Activated CD8-positive, alpha-beta memory T cell treated with anti-CD3 and anti-CD28 coated beads for 48 hours (primary cell): Measurements from ENCODE around the gene SAPCD2.

Experiments
- DNase-seq, 3 experiments: peaks; one replicate each; pipeline ENCODE4 v3.0.0-alpha.2; 2020; ENCODE audit warnings: low read depth in 2 of 3, low spot score in 2 of 3

Gene SAPCD2

GRCh38 chr9:137049544-137050449, 20.6 kb downstream of the SAPCD2 start:
- DNase-seq = peak in 1 of 3 experiments; percentile 67

GRCh38 chr9:137048655-137049543, 21.5 kb downstream of the SAPCD2 start:
- DNase-seq = no peak

- peak; percentile 56 to 66 (median 65) for DNase-seq
These were observed 24.1 kb downstream of the SAPCD2 start, which contains the start of gene NPDC1 for GRCh38 chr9:137046088-137046787. NPDC1 (minus strand) TSS chr9:137046177; CDS start chr9:137045989, 188 bp downstream.

GRCh38 chr9:137045294-137046087, 24.9 kb downstream of the SAPCD2 start:
- DNase-seq = no peak

GRCh38 chr9:137044502-137045177, 25.7 kb downstream of the SAPCD2 start:
- no peak for DNase-seq

GRCh38 chr9:137044037-137044436, 26.3 kb downstream of the SAPCD2 start:
- DNase-seq = no peak

GRCh38 chr9:137042751-137043727, 27.3 kb downstream of the SAPCD2 start:
- DNase-seq = no peak

- DNase-seq = no peak
These were observed 29.2 kb downstream of the SAPCD2 start for GRCh38 chr9:137041124-137041523.

- no peak for DNase-seq
These were observed 29.8 kb downstream of the SAPCD2 start for GRCh38 chr9:137040568-137040967.

GRCh38 chr9:137039611-137040366, 30.6 kb downstream of the SAPCD2 start:
- DNase-seq = no peak

GRCh38 chr9:137038916-137039315, 31.4 kb downstream of the SAPCD2 start:
- no peak for DNase-seq

- DNase-seq = no peak
These were observed 32.9 kb downstream of the SAPCD2 start for GRCh38 chr9:137037483-137037882.

- no peak for DNase-seq
These were observed 33.3 kb downstream of the SAPCD2 start for GRCh38 chr9:137037035-137037434.

- no peak for DNase-seq
These were observed 34.4 kb downstream of the SAPCD2 start for GRCh38 chr9:137035937-137036336.

GRCh38 chr9:137035507-137035834, 34.9 kb downstream of the SAPCD2 start:
- DNase-seq = no peak

- peak; percentile 65 to 82 (median 70) for DNase-seq
These were observed 35.4 kb downstream of the SAPCD2 start for GRCh38 chr9:137034709-137035506.

- DNase-seq = no peak
These were observed 36.2 kb downstream of the SAPCD2 start for GRCh38 chr9:137034039-137034708.
